NCI-H510A (cell line): ENCODE measurements around the gene SLC16A4.

Source experiments
- DNase-seq: peaks from one replicate; lab custom pipeline; 2025; lab: John Stamatoyannopoulos, UW

The SLC16A4 gene

DNA sequence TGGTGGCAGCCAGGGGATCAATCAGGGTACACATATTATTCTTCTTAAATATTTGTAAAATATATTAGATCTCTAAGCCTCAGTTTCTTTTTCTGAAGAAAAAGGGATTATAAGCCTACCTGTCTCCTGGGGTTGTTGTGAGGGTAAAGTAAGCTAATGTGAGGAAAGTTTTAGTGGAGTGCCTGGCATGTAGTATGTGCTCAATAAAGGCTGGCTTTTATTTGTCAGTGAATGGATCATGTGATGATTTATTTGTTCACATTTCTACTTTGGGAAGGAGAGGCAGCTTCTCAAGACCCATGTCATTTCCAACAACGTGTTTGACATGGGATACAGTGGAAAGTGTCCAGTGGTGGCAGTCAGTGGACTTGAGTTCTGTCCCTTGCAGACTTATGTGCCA is 64.0 kb downstream of the SLC16A4 start:
- DNase-seq: no peak

DNA sequence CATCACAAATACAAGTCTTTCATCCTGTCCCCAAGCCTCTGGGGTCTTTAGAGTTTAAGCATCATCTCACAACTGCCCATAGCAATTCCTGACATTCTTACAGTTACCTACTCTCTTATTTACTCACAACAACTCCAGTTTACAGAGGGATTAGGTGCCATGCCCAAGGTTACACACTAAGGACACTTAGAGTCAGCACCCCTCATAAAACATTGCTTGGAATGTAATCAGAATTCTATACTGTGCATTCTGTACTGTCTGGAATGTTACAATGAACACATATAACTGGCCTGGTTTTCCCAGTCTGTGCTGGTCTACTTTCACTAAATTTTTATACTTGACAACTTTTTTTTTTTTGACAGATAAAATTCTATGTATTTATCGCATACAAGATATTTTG is 66.2 kb downstream of the SLC16A4 start:
- no peak for DNase-seq

GRCh38 chr1:110321846-110322245 is 69.0 kb downstream of the SLC16A4 start:
- no peak for DNase-seq

DNA sequence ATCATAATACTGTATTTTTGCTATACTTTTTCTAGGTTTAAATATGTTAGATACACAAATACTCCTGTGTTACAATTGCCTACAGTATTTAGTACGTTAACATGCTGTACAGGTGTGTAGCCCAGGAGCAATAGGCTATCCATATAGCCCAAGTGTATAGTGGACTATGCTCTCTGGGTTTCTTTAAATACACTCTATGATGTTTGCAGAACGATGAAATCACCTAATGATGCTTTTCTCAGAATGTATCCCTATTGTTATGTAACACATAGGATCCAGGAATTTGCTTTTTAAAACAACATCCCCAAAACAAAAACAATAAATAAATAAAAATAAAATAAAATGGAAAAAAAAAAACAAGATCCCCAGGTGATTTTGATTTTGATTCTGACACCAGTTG is 69.8 kb downstream of the SLC16A4 start:
- no peak for DNase-seq

DNA sequence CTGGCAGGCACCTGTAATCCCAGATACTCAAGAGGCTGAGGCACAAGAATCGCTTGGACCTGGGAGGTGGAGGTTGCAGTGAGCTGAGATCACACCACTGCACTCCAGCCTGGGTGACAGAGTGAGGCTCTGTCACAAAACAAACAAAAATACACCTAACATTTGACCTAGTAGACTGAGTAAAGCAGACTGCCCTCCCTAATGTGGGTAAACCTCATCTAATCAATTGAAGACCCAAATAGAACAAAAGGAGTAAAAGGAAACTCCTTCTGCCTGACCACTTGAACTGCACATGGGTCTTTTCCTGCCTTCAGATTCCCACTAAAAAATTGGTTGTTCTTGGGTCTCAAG is 70.7 kb downstream of the SLC16A4 start:
- DNase-seq: no peak

- no peak for DNase-seq
Measured at GRCh38 chr1:110319332-110320167, 71.3 kb downstream of the SLC16A4 start.

- DNase-seq: no peak
Measured at GRCh38 chr1:110318046-110318445, 72.8 kb downstream of the SLC16A4 start.

- DNase-seq: no peak
Measured at GRCh38 chr1:110316735-110317134, 74.1 kb downstream of the SLC16A4 start.
